ENCODE measurements around the gene MAPKAPK5. TPM values are rescaled to one million over a fixed set of nuclear protein-coding genes. Genes with fewer than 3 reads are reported as not detected.

The MAPKAPK5 gene
- total RNA-seq, 6 donors from 2014 or later, result 27.2 to 60.8 (median 42.3) TPM

- peaks cover 0 to 10% (median 1%) of the 10 kb centered on the region in 4 donors for H3K4me1 ChIP-seq
- no peaks in the 10 kb centered on the region for H3K9me3 ChIP-seq
- WGBS, 2 donors, result 85 to 94% methylated on average over 7 of the region's 7 CpGs
- H3K27me3 ChIP-seq, result no peaks in the 10 kb centered on the region
- H3K36me3 ChIP-seq, result peaks cover 14 to 98% (median 75%) of the 10 kb centered on the region in 4 donors
- no peak overlapping the region for H3K4me3 ChIP-seq
- peak overlapping the region in 2 of 4 donors; percentile 9 to 32 for H3K27ac ChIP-seq
- TF ChIP-seq, protein P1, sequence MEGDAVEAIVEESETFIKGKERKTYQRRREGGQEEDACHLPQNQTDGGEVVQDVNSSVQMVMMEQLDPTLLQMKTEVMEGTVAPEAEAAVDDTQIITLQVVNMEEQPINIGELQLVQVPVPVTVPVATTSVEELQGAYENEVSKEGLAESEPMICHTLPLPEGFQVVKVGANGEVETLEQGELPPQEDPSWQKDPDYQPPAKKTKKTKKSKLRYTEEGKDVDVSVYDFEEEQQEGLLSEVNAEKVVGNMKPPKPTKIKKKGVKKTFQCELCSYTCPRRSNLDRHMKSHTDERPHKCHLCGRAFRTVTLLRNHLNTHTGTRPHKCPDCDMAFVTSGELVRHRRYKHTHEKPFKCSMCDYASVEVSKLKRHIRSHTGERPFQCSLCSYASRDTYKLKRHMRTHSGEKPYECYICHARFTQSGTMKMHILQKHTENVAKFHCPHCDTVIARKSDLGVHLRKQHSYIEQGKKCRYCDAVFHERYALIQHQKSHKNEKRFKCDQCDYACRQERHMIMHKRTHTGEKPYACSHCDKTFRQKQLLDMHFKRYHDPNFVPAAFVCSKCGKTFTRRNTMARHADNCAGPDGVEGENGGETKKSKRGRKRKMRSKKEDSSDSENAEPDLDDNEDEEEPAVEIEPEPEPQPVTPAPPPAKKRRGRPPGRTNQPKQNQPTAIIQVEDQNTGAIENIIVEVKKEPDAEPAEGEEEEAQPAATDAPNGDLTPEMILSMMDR (IDR thresholded peaks at IDR 0.05), result no peak
- TF ChIP-seq POLR2A (IDR thresholded peaks at IDR 0.05) (no peak), EP300 (IDR thresholded peaks at IDR 0.05) (no peak), POLR2AphosphoS5 (IDR thresholded peaks at IDR 0.05) (no peak)
- DNase-seq (no peak), ATAC-seq (ENCODE audit: low FRiP score in 2 of 2) (peak in 1 of 2 donors; percentile 37)
These were observed 44.9 kb downstream of the MAPKAPK5 start for GRCh38 chr12:111886662-111887545.

DNA sequence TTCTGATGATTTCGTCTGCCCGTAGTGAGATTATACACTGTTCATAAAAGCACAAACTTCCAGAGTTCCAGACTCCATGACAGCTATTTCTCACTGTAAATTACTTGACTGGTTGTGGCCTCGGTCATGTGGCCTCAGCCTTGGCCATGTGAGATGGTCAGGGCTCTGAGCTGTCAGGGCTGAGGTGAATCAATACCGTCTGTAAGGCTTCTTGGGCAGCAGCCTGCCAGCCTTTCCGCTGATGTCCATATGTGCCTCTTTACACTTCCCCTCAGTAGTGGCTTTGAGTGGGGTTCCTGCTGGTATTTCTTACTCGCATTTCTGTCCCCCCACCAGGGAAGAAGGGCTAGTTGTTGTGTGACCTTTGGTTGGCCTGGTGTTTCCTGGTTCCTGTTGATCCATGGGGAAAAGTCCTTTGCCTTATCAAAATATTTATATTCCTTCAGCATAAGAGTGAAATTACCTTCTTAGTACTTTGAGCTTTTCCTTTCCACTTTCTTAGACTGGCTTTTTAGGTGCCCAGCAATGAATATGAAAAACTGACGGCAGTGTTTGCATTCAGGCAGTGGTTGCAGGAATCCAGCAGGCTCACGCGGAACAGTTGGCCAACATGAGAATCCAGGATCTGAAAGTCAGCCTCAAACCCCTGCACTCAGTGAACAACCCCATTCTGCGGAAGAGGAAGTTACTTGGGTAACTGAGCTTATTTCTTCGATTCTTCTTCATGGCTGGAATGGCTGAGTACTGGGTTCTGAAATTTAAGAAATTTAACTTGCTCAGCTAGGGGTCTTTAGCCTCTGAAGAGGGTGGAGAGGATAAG lies 46.1 kb downstream of the MAPKAPK5 start:
- ATAC-seq (ENCODE audit: low FRiP score in 2 of 2) (peak in 1 of 2 donors; percentile 70), DNase-seq (peak in 1 of 2 donors; percentile 39)
- Histone ChIP-seq H3K27me3 (no peaks in the 10 kb centered on the region), H3K9me3 (no peaks in the 10 kb centered on the region), H3K4me3 (no peak overlapping the region), H3K36me3 (peaks cover 14 to 98% (median 69%) of the 10 kb centered on the region in 4 donors), H3K27ac (peak overlapping the region in 2 of 4 donors; percentile 2 to 9), H3K4me1 (peaks cover 0 to 10% (median 1%) of the 10 kb centered on the region in 4 donors)
- TF ChIP-seq POLR2A (IDR thresholded peaks at IDR 0.05), result no peak
- WGBS, 2 donors, result 78 to 86% methylated on average over 10 to 11 of the region's 11 CpGs

GRCh38 chr12:111893287-111893686 lies 51.3 kb downstream of the MAPKAPK5 start:
- no peak for TF ChIP-seq POLR2AphosphoS5 (IDR thresholded peaks at IDR 0.05)
- TF ChIP-seq, protein P1 (IDR thresholded peaks at IDR 0.05), result no peak
- no peak for TF ChIP-seq EP300 (IDR thresholded peaks at IDR 0.05)
- no peak for TF ChIP-seq POLR2A (IDR thresholded peaks at IDR 0.05)
- Histone ChIP-seq H3K4me3 (no peak overlapping the region), H3K27ac (no peak overlapping the region), H3K36me3 (peaks cover 6 to 86% (median 40%) of the 10 kb centered on the region in 4 donors), H3K4me1 (no peaks in the 10 kb centered on the region), H3K27me3 (no peaks in the 10 kb centered on the region), H3K9me3 (no peaks in the 10 kb centered on the region)
- 39 to 63% methylated on average over 2 of the region's 2 CpGs for WGBS, 2 donors
- ATAC-seq (ENCODE audit: low FRiP score in 2 of 2) (no peak), DNase-seq (no peak)

- no peak overlapping the region for H3K4me3 ChIP-seq
- TF ChIP-seq EP300 (IDR thresholded peaks at IDR 0.05), result no peak
- no peak for TF ChIP-seq POLR2AphosphoS5 (IDR thresholded peaks at IDR 0.05)
- TF ChIP-seq POLR2A (IDR thresholded peaks at IDR 0.05), result no peak
- TF ChIP-seq, protein P1 (IDR thresholded peaks at IDR 0.05), result no peak
- WGBS, 2 donors, result 78 to 80% methylated on average over 5 of the region's 5 CpGs
- H3K27me3 ChIP-seq, result no peaks in the 10 kb centered on the region
- H3K4me1 ChIP-seq, result no peaks in the 10 kb centered on the region
- H3K9me3 ChIP-seq, result no peaks in the 10 kb centered on the region
- ATAC-seq (ENCODE audit: low FRiP score in 2 of 2) (no peak), DNase-seq (no peak)
- H3K27ac ChIP-seq, result no peak overlapping the region
- peaks cover 2 to 84% (median 34%) of the 10 kb centered on the region in 4 donors for H3K36me3 ChIP-seq
These were observed 52.5 kb downstream of the MAPKAPK5 start for GRCh38 chr12:111894556-111894955.

DNA sequence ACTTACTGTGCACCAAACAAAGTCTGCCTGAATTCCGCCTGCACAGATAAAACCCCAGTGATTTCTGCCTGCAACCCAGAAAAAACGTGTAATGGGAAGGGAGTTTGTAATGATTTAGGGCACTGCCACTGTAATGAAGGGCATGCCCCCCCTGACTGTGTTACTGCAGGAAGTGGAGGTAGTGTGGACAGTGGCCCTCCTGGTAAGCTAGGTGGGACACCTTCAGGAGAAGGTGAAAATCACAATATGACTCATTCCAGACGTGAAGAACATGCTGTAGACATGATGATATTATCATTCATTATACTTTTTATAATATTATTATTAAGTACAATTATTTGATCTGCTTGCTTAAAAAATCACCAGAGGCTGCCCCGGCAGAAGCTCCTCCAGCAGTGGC lies 59.2 kb downstream of the MAPKAPK5 start:
- no peak for TF ChIP-seq EP300 (IDR thresholded peaks at IDR 0.05)
- TF ChIP-seq, protein P1 (IDR thresholded peaks at IDR 0.05), result no peak
- no peak for TF ChIP-seq POLR2AphosphoS5 (IDR thresholded peaks at IDR 0.05)
- TF ChIP-seq POLR2A (IDR thresholded peaks at IDR 0.05), result no peak
- Histone ChIP-seq H3K4me3 (no peak overlapping the region), H3K27ac (no peak overlapping the region), H3K36me3 (peaks cover 0 to 32% (median 1%) of the 10 kb centered on the region in 4 donors), H3K9me3 (no peaks in the 10 kb centered on the region), H3K27me3 (no peaks in the 10 kb centered on the region), H3K4me1 (no peaks in the 10 kb centered on the region)
- 80 to 89% methylated on average over 4 of the region's 4 CpGs for WGBS, 2 donors
- DNase-seq (no peak), ATAC-seq (ENCODE audit: low FRiP score in 2 of 2) (no peak)
